GM19193 (cell line): ENCODE results near the gene LRP5.

Experiments used
- POLR2A ChIP-seq: IDR thresholded peaks from 4 replicates; pipeline ENCODE4 v1.6.1; 2011; ENCODE audit not compliant: insufficient read depth, insufficient read length; ENCODE audit errors: extremely low read depth

The LRP5 gene

GRCh38 chr11:68273026-68273738, 39.2 kb upstream of the LRP5 start:
- TF ChIP-seq POLR2A, result no peak

- TF ChIP-seq POLR2A, result no peak
These were observed 38.1 kb upstream of the LRP5 start for GRCh38 chr11:68274306-68274705.

GRCh38 chr11:68275721-68276507, 36.5 kb upstream of the LRP5 start:
- no peak for TF ChIP-seq POLR2A

GRCh38 chr11:68276861-68277260, 35.5 kb upstream of the LRP5 start:
- no peak for TF ChIP-seq POLR2A

GRCh38 chr11:68279676-68280075, 32.7 kb upstream of the LRP5 start:
- TF ChIP-seq POLR2A, result no peak

GRCh38 chr11:68282141-68282860, 30.1 kb upstream of the LRP5 start:
- peak; percentile 24 for TF ChIP-seq POLR2A

- TF ChIP-seq POLR2A, result no peak
These were observed 29.5 kb upstream of the LRP5 start for GRCh38 chr11:68282861-68283230.

- TF ChIP-seq POLR2A, result no peak
These were observed 25.0 kb upstream of the LRP5 start for GRCh38 chr11:68287419-68287818.

GRCh38 chr11:68289456-68289855, 22.9 kb upstream of the LRP5 start:
- TF ChIP-seq POLR2A, result no peak

GRCh38 chr11:68293708-68294107, 18.7 kb upstream of the LRP5 start:
- TF ChIP-seq POLR2A, result no peak

GRCh38 chr11:68295271-68295670, 17.1 kb upstream of the LRP5 start:
- TF ChIP-seq POLR2A, result no peak

- no peak for TF ChIP-seq POLR2A
These were observed 16.5 kb upstream of the LRP5 start for GRCh38 chr11:68295940-68296339.

GRCh38 chr11:68296344-68297051, 15.9 kb upstream of the LRP5 start:
- no peak for TF ChIP-seq POLR2A

- no peak for TF ChIP-seq POLR2A
These were observed 15.4 kb upstream of the LRP5 start for GRCh38 chr11:68297052-68297378.

- no peak for TF ChIP-seq POLR2A
These were observed 14.9 kb upstream of the LRP5 start for GRCh38 chr11:68297494-68297811.
